Suprapubic skin (tissue), 4 donors: ENCODE measurements around the gene LGI1.

Experiments
- EP300 ChIP-seq: sonication (generic); formaldehyde crosslinking; IDR thresholded peaks from one replicate; pipeline ENCODE4 v1.6.1; 2017; ENCODE audit warnings: antibody characterized with exemption
- POLR2AphosphoS5 ChIP-seq, 3 donors: sonication (generic); formaldehyde crosslinking; IDR thresholded peaks; one replicate each; pipeline ENCODE4 v1.6.1; 2017; ENCODE audit warnings: antibody characterized with exemption in 3 of 3
- TF ChIP-seq, protein P1 (sequence below), 2 donors: fragments of 200-600 bp in 1 of 2; fragments of 450-650 bp in 1 of 2; sonication (generic) in 1 of 2; IDR thresholded peaks; one replicate each; pipeline ENCODE4 v1.5.1; 2016 to 2019; ENCODE audit warnings: antibody characterized with exemption in 2 of 2, mild to moderate bottlenecking in 1 of 2, moderate library complexity in 1 of 2

DNA sequence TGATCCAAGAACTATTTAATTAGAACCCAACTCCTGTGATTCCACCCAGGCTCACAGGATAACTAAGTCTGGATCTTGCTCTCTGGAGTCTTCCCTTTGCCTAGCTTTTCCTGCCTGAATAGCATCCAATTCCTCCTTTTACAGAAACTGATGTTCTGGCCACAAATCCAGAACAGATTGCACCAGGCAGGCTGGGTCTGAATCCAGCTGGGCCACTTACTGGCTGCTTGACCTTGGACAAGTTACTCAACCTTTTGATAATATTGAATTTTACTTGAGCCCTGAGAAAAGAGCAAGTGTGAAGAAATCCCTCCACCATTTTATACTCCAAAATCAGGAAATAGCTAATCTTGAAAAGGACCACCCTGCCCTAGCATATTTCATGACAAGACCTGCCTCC, 80.5 kb downstream of the LGI1 start:
- TF ChIP-seq, protein P1, sequence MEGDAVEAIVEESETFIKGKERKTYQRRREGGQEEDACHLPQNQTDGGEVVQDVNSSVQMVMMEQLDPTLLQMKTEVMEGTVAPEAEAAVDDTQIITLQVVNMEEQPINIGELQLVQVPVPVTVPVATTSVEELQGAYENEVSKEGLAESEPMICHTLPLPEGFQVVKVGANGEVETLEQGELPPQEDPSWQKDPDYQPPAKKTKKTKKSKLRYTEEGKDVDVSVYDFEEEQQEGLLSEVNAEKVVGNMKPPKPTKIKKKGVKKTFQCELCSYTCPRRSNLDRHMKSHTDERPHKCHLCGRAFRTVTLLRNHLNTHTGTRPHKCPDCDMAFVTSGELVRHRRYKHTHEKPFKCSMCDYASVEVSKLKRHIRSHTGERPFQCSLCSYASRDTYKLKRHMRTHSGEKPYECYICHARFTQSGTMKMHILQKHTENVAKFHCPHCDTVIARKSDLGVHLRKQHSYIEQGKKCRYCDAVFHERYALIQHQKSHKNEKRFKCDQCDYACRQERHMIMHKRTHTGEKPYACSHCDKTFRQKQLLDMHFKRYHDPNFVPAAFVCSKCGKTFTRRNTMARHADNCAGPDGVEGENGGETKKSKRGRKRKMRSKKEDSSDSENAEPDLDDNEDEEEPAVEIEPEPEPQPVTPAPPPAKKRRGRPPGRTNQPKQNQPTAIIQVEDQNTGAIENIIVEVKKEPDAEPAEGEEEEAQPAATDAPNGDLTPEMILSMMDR (IDR thresholded peaks at IDR 0.05) = no peak
- TF ChIP-seq EP300 (no peak), POLR2AphosphoS5 (IDR thresholded peaks at IDR 0.05) (no peak)
